ENCODE measurements around the gene KANSL1.

The KANSL1 gene

GRCh38 chr17:45997624-45998023 is 195.6 kb downstream of the KANSL1 start:
- Histone ChIP-seq H2AFZ (ENCODE audit: low read length) (no peak overlapping the region), H3F3A (ENCODE audit: insufficient read depth, low read length) (no peaks in the 10 kb centered on the region), H4K20me1 (ENCODE audit: insufficient read depth, low read length) (no peaks in the 10 kb centered on the region), H3K9ac (ENCODE audit: low read length) (no peak overlapping the region), H3K9me3 (replicated peaks; ENCODE audit: insufficient read depth, low read length) (no peaks in the 10 kb centered on the region), H3K27ac (ENCODE audit: low read length) (no peak overlapping the region), H3K27me3 (replicated peaks; ENCODE audit: insufficient read depth, low read length) (no peaks in the 10 kb centered on the region), H3K79me2 (ENCODE audit: low read length) (no peaks in the 10 kb centered on the region), H3K4me2 (ENCODE audit: low read depth, low read length) (no peak overlapping the region), H3K4me1 (ENCODE audit: low read length) (no peaks in the 10 kb centered on the region), H3K36me3 (replicated peaks; ENCODE audit: insufficient read depth, low read length) (no peaks in the 10 kb centered on the region), H3K4me3 (ENCODE audit: low read length) (no peak overlapping the region), H3K9me2 (replicated peaks; ENCODE audit: insufficient read depth, low read length) (no peaks in the 10 kb centered on the region)
- DNase-seq, result no peak
- TF ChIP-seq EZH2phosphoT487 (IDR thresholded peaks at IDR 0.05; ENCODE audit: low read length) (no peak), EZH2 (optimal IDR thresholded peaks at IDR 0.05; ENCODE audit: low read depth, low read length) (no peak), CTCF (IDR thresholded peaks at IDR 0.05; ENCODE audit: low read length) (no peak)

GRCh38 chr17:45997166-45997565 is 196.1 kb downstream of the KANSL1 start:
- H3K79me2 ChIP-seq (ENCODE audit: low read length), result no peaks in the 10 kb centered on the region
- H3K9me3 ChIP-seq (replicated peaks; ENCODE audit: insufficient read depth, low read length), result no peaks in the 10 kb centered on the region
- no peak for DNase-seq
- H3K27me3 ChIP-seq (replicated peaks; ENCODE audit: insufficient read depth, low read length), result no peaks in the 10 kb centered on the region
- no peaks in the 10 kb centered on the region for H3F3A ChIP-seq (ENCODE audit: insufficient read depth, low read length)
- H3K9ac ChIP-seq (ENCODE audit: low read length), result no peak overlapping the region
- H3K4me1 ChIP-seq (ENCODE audit: low read length), result no peaks in the 10 kb centered on the region
- no peaks in the 10 kb centered on the region for H3K36me3 ChIP-seq (replicated peaks; ENCODE audit: insufficient read depth, low read length)
- no peaks in the 10 kb centered on the region for H4K20me1 ChIP-seq (ENCODE audit: insufficient read depth, low read length)
- H3K9me2 ChIP-seq (replicated peaks; ENCODE audit: insufficient read depth, low read length), result no peaks in the 10 kb centered on the region
- H3K4me2 ChIP-seq (ENCODE audit: low read depth, low read length), result no peak overlapping the region
- H3K27ac ChIP-seq (ENCODE audit: low read length), result no peak overlapping the region
- no peak for TF ChIP-seq EZH2phosphoT487 (IDR thresholded peaks at IDR 0.05; ENCODE audit: low read length)
- no peak for TF ChIP-seq EZH2 (optimal IDR thresholded peaks at IDR 0.05; ENCODE audit: low read depth, low read length)
- no peak for TF ChIP-seq CTCF (IDR thresholded peaks at IDR 0.05; ENCODE audit: low read length)
- H3K4me3 ChIP-seq (ENCODE audit: low read length), result no peak overlapping the region
- no peak overlapping the region for H2AFZ ChIP-seq (ENCODE audit: low read length)

- no peaks in the 10 kb centered on the region for H3F3A ChIP-seq (ENCODE audit: insufficient read depth, low read length)
- H3K9ac ChIP-seq (ENCODE audit: low read length), result no peak overlapping the region
- H3K9me2 ChIP-seq (replicated peaks; ENCODE audit: insufficient read depth, low read length), result no peaks in the 10 kb centered on the region
- H3K27ac ChIP-seq (ENCODE audit: low read length), result no peak overlapping the region
- H3K4me1 ChIP-seq (ENCODE audit: low read length), result no peaks in the 10 kb centered on the region
- TF ChIP-seq CTCF (IDR thresholded peaks at IDR 0.05; ENCODE audit: low read length) (no peak), EZH2phosphoT487 (IDR thresholded peaks at IDR 0.05; ENCODE audit: low read length) (no peak), EZH2 (optimal IDR thresholded peaks at IDR 0.05; ENCODE audit: low read depth, low read length) (no peak)
- no peaks in the 10 kb centered on the region for H3K27me3 ChIP-seq (replicated peaks; ENCODE audit: insufficient read depth, low read length)
- H4K20me1 ChIP-seq (ENCODE audit: insufficient read depth, low read length), result no peaks in the 10 kb centered on the region
- H2AFZ ChIP-seq (ENCODE audit: low read length), result no peak overlapping the region
- no peaks in the 10 kb centered on the region for H3K79me2 ChIP-seq (ENCODE audit: low read length)
- H3K4me3 ChIP-seq (ENCODE audit: low read length), result no peak overlapping the region
- no peak for DNase-seq
- no peaks in the 10 kb centered on the region for H3K9me3 ChIP-seq (replicated peaks; ENCODE audit: insufficient read depth, low read length)
- H3K36me3 ChIP-seq (replicated peaks; ENCODE audit: insufficient read depth, low read length), result no peaks in the 10 kb centered on the region
- no peak overlapping the region for H3K4me2 ChIP-seq (ENCODE audit: low read depth, low read length)
Measured at GRCh38 chr17:45996282-45996937, 196.8 kb downstream of the KANSL1 start.
